Embryonic facial prominence (tissue), 1 donor: ENCODE data around the gene CDH2.

Experiments
- DNase-seq: peaks from one replicate; pipeline ENCODE4 v3.0.0-alpha.2; 2016; ENCODE audit errors: extremely low spot score

Gene CDH2

GRCh38 chr18:28088477-28088876 is 88.5 kb downstream of the CDH2 start:
- no peak for DNase-seq

DNA sequence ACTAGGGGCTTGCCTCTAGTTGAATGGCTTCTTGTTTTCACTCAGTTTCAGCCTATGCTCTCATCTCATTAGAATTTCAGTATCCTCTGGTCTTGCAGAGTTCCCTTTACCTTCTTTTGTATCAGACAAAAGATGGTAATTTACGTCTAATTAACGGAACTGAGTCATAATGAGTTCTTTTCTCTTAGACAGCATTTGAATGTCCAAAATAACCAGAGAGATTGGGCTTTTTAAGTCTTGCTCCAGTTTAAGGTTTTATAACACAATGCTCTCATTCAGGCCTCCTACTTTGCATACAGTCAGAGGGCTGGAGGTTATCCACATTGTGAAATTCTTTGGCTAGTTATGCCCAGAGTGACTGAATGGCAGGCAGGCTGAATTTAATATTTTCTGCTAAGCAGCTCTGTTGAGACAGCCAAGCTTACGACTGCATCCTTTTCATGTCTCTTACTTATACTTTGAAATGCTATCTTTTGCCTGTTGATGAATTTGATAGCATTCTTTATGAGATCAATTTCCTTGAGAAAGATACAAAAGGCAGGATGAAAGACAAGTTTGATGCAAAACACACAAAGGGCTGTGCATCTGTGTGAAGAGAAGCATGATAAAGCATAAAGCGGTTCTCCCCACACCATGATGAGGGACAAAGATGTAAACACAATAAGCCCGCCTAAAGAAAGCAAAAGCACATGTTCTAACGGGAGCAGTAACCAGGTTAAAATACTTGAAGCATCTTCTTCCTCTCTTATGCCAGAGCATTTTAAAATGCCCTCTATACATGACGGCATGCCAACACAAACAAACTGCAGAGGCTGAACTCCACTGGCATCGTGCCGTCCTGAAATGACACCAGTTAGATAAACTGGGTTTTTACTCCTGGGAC is 90.0 kb downstream of the CDH2 start:
- DNase-seq = no peak

GRCh38 chr18:28081516-28081915 is 95.4 kb downstream of the CDH2 start:
- no peak for DNase-seq

GRCh38 chr18:28080876-28081300 is 96.0 kb downstream of the CDH2 start:
- DNase-seq = no peak

- no peak for DNase-seq
Measured at GRCh38 chr18:28079883-28080282, 97.0 kb downstream of the CDH2 start.

GRCh38 chr18:28078849-28079248 is 98.1 kb downstream of the CDH2 start:
- DNase-seq = no peak

DNA sequence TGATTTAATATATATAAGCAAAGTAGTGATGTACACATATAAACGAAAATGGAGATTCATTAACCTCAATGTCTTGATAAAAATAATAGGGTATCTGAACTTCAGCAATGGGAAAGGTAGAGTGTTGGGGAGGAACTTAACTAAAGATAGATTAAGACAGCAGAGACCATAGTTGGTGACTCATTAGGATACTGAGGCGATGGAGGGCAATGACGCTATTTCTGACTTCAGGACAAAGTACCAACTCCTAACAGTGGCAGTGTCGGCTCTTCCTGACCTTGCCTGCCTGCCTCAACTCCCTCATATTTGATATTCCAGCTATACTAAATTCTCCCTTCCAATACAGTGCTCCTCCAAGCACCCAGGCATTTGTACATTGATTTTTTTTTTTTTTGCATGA is 98.6 kb downstream of the CDH2 start:
- DNase-seq = no peak

DNA sequence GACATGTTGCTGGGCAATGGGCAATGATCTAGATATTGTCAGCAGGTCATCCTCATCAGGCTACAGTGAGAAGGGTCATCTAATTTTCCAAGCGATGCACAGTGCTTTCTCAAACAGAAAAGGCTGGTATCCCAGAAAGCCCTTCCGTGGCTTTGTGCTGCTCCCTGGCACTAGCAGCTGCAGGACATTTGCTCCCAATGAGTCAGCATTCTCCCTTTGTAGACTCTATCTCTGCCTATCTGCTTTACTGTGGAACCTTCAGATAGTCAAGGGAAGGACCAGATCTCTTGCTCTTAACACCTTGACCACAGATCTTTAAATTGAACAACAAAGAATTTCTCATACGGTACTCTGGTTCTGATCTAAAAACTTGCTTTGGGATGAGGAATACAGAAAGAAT is 101.4 kb downstream of the CDH2 start:
- DNase-seq = no peak

GRCh38 chr18:28074076-28074475 is 102.9 kb downstream of the CDH2 start:
- DNase-seq = no peak

DNA sequence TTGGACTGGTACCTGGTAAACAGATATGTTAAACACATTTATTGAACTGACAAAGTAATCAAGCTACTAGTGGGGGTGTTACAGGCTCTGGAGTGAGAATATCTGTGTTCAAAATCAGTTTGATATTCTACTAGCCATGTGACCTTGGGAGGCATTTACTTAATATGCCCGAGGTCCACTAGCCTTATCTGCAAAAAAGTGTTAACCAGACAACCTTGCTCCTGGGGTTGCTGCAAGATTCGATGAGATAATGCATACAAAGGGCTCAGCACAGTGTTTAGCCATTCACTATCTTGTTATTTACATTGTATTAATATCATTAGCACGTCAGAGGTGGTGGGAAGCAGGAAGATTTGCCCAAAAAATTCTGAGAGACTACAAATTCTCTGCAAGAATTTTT is 103.3 kb downstream of the CDH2 start:
- no peak for DNase-seq

DNA sequence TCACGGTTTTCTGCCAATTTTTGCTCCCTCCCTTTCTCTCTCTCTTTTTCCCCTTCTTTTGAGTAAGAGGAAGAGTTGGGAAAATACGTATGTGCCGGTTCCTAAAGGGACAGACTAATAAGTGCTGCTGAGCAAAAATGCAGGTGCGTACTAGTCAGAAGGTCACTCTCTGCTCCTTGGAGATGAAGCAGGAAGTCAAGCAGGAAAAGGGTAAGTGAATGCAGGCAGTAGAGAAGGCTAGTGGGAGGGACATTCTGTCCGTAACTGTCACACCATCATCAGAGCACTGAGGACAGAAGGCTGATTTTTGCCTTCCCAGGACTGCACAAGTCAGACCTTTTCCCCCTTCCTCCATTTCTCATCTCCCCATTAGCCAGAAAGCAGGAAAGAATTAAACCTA is 105.7 kb downstream of the CDH2 start:
- DNase-seq = no peak

DNA sequence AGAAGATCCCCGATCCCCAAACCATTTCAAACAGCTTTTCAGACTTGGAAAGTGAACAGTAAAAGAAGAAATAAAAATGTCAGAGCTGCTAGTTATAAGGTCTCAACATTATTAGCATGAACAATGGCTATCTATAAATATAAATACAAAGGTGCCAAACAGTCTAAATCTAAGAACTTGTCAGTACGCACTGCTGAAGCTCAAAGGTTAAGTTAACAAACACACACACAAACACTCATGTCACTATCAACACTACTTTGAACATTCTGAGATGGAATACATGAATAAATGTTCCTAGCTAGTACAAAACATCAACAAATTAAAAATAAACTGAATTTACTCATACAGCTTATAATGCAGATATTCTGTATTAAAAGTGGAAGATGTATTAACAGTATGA is 108.7 kb downstream of the CDH2 start:
- DNase-seq = no peak

DNA sequence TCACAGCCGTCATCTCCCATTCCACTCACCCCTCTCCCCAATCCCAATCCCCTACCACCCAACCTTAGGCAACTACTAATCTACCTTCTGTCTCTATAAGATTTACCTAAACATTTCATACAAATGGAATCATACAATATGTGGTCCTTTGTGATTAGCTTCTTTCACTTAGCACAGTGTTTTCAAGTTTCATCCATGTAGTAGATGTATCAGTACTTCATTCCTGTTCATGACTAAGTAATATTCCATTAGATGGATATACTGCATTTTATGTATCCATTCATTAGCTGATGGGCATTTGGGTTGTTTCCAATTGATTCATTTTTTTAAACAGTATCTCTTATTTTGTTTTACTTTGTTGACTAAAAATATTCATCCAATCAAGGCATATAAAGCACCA is 109.6 kb downstream of the CDH2 start:
- no peak for DNase-seq

- DNase-seq = no peak
Measured at GRCh38 chr18:28065793-28066186, 111.1 kb downstream of the CDH2 start.

DNA sequence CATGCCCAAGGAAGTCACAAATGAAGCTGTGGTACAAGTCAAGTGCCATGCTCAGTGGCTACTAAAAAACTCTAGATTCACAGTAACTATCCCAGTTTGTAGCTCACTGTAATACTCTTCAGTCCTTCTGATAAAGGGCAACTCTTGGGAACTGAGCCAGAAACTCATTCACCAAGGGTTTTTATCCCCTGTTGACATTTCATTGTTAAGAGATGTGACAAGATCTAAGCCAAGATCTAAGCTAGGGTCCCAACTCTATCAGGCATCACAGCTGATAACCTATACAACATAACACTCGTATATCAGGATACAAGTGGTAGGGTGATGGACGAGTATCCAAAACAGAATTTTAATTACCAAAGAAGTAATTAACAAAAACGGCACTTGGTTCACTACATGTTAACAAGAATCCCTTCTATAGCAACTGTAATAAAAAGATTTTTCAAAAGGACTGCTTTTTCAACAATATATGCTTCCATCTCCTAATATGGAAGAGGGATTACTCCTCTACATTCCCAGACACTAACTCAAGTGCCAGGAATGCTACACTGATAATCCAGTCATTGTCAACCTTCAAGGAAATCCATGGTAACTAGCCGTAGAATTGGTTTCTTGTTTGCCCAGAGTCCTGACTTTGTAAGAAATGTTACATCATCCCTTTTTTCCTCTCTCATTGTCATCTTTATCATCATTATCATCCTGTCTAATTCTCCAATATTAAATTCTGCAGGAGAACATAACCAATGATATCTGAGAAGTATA is 111.7 kb downstream of the CDH2 start:
- DNase-seq = no peak

- no peak for DNase-seq
Measured at GRCh38 chr18:28063926-28064325, 113.0 kb downstream of the CDH2 start.

- DNase-seq = no peak
Measured at GRCh38 chr18:28063271-28063761, 113.6 kb downstream of the CDH2 start.

GRCh38 chr18:28062443-28062842 is 114.5 kb downstream of the CDH2 start:
- no peak for DNase-seq

GRCh38 chr18:28059861-28060260 is 117.1 kb downstream of the CDH2 start:
- DNase-seq = no peak

GRCh38 chr18:28050545-28050944 is 126.4 kb downstream of the CDH2 start:
- no peak for DNase-seq

DNA sequence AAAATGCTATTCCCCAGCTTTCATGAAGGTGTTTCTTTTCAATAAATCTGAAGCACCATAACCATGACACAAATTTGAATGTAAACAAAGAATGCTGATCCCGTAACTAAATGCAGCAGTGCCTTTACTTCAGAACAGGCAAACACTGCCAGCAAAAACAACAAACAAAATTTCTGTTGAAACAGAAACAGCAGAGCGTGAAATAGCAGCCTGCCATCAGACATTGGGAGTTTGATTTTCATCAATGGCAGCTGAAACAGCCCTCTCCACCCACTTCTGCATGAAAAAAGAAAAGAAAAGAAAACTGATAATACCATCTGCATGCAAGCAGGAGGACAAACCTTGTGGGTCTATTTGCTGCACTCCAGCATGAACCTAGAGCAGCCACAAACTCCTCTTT is 128.3 kb downstream of the CDH2 start:
- DNase-seq = no peak

GRCh38 chr18:28045880-28046279 is 131.1 kb downstream of the CDH2 start:
- DNase-seq = no peak
